Left lobe of liver (tissue), 2 donors: ENCODE data around the gene SLC22A4. TPM values are rescaled to one million over a fixed set of nuclear protein-coding genes. Genes with fewer than 3 reads are reported as not detected.
A peak's percentile ranks its signal among the peaks of the same experiment; 100 is the strongest.

Experiments
- ATAC-seq: fragments of 200-7000 bp; cut with Tn5 transposase; one replicate; pipeline ENCODE4 v1.9.1; 2020; ENCODE audit warnings: mild to moderate bottlenecking, moderate library complexity
- DNase-seq: peaks from one replicate; pipeline ENCODE4 v3.0.0-alpha.2; 2020; ENCODE audit warnings: low spot score
- total RNA-seq: library from RNA; stranded (reverse); gene quantifications from one replicate; pipeline ENCODE4 v1.2.1, GENCODE V29; 2021
- donor health status: DM: no; HTN: no; CAD: no; lungs with moderate emphysema.
- donor health status: DM: no; HTN: yes; CAD: no.

SLC22A4 gene
- total RNA-seq, 1 donor from 2014 or later, result 0.20 TPM

GRCh38 chr5:132323202-132323601 lies 29.0 kb downstream of the SLC22A4 start:
- no peak for DNase-seq
- no peak for ATAC-seq

GRCh38 chr5:132325691-132326090 lies 31.5 kb downstream of the SLC22A4 start:
- ATAC-seq (no peak), DNase-seq (no peak)

DNA sequence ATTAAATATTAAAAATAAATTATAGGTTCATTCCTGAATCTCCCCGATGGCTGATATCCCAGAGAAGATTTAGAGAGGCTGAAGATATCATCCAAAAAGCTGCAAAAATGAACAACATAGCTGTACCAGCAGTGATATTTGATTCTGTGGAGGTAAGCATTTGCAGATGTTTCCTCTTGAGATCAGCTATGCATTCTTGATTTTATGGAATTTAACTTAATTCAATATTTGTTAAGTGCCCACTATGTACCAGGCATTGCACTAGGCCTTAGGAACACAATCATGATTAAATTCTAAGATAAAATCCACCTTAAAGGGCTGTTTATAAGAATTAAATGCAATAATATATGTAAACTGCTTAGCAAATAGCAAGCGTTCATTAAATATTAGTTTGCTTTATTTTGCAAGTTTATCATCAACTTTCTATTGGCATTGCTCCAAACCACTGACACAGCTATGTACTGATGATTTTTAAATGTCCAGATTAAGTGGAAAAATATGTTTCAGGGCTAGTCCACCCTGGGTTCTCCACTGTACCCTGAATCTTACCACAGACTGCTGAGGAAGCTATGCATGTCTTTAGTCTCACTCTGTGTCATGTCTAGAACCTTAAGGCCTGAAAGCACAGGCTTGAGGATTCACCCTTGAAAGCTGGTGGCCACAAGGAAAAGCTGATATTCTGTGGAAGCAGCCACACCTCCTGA lies 33.2 kb downstream of the SLC22A4 start:
- DNase-seq, result no peak
- no peak for ATAC-seq

DNA sequence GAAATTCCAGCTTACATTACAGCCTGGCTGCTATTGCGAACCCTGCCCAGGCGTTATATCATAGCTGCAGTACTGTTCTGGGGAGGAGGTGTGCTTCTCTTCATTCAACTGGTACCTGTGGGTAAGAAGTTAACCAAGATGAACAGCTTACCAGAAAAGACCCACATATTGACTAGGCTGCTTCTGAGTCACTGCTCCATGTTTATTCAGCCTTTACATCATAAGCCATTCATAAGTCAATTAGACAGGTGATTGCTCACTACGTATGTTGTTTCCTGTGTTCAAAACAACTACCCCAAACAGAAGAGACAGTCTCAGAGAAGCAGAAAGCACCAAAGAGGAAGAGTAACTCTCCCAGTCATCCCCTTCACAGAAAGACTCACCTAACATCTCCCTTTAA lies 40.6 kb downstream of the SLC22A4 start:
- ATAC-seq, result no peak

DNA sequence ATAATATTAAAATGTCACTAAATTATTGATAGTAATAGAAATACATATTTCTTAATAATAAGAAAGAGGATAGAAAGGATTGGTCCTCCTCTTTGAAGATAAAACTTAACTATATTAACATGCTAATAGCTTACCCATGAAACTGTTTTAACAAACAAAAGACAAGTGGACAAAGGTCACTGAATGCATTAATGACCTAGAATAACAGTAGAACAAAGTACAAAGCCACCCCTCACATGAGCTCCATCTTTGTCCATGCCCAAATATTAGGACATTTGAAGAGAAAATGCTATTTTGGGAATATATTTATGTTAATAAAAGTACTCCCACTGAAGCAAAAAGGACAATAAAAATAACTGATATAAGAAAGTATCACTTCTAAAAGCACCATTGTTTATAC lies 41.2 kb downstream of the SLC22A4 start:
- ATAC-seq, result peak; percentile 73
- DNase-seq, result no peak

More for the DNA sequence above, 40.6 kb downstream of the SLC22A4 start:
- no peak for DNase-seq

GRCh38 chr5:132339502-132339901 lies 45.3 kb downstream of the SLC22A4 start:
- no peak for DNase-seq
- no peak for ATAC-seq

DNA sequence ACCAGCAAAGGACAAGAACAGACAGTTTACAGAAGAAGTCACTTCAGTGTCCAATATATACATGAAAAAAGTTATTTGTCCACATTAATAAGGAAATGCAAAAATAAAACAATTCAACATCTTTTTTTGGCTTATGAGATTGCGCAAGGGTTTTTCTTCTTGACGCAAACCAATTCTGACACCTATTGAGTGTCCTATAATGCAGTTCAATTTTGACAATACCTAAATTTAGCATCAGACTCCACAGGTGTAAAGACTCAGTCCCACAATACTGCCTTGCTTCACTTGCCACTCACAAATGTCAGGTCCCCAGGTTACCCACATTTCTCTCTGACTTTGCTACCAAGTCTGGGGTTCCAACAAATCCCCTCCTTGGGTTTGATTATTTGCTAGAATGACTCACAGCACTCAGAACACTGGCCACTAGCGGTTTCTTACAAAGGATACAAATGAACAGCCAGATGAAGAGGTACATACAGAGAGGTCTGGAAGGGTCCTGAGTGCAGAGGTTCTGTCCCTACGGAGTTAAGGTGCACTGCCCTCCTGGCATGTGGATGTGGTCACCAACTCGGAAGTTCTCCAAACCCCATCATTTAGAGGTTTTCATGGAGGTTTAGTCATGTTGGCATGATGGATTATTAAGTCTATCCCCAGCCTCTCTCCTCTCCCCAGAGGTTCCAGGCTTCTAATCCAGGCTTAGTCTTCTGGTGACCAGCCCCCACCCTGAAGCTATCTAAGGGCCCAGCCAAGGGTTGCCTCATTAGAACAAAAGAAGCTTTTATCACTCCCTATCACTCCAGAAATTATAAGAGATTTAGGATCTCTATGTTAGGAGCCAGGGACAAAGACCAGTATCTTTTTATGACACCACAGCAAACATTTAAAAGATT lies 48.3 kb downstream of the SLC22A4 start:
- ATAC-seq (no peak), DNase-seq (no peak)

DNA sequence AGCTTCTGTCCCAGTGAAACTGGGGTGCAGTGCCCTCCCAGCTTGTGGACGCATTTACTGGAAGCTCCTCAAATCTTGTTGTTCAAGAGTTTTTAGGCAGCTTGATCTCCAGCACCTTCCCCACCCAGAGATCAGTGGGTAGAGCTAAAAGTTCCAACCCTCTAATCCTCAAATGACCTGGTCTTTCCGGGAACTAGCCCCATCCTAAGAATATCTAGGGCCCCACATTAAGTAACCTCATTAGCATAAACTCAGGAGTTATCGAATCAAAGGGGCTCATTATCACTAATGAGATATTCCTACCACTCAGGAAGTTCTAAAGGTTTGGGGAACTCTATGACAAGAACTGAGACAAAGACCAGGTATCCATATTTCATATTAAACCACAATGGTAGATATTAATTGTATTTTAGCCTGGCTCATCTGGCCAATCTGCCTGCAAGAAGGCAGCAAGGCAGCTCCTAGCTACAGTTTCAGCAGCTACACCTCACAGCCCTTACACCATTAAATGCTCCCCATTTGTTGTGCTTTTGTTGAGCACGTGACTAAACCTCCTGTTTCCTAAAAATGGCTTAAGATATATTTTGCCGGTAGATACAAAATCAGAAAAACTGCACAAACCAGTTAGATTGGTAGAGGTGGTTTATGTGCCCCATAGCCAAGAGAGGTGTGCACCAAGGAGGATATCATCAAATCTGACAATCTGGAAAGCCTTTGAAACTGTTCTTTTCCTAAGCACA lies 50.8 kb downstream of the SLC22A4 start:
- ATAC-seq (no peak), DNase-seq (no peak)

DNA sequence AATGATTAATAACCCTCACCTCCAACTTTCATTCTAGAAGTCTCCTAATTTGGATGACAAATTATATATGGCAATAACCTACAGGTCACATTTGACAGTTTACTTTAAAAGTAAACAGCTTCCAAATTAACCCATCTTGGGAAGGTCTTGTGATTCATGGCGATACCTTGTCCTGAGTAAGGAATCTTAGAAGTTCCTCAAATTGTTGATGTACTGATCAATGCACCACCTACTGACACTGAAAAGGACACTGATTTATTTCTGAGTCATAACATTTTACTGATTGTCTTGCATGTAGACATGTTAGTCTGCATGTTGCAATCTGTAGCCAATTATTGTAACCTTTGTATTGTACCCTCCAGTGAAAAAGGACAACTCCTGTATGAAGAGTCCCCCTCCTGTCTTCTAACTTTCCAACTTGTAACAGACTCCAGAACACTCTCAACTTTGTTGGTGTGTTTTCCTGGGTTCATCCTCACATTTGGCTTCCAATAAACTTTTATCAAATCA lies 59.3 kb downstream of the SLC22A4 start:
- DNase-seq, result no peak
- peak; percentile 37 for ATAC-seq

GRCh38 chr5:132354381-132355139 lies 60.4 kb downstream of the SLC22A4 start:
- no peak for DNase-seq
- peak; percentile 48 for ATAC-seq

GRCh38 chr5:132355140-132355765 lies 61.1 kb downstream of the SLC22A4 start:
- ATAC-seq (no peak), DNase-seq (no peak)

GRCh38 chr5:132358775-132359174 lies 64.6 kb downstream of the SLC22A4 start:
- DNase-seq (no peak), ATAC-seq (no peak)

GRCh38 chr5:132362086-132362485 lies 67.9 kb downstream of the SLC22A4 start:
- ATAC-seq, result no peak
- no peak for DNase-seq

DNA sequence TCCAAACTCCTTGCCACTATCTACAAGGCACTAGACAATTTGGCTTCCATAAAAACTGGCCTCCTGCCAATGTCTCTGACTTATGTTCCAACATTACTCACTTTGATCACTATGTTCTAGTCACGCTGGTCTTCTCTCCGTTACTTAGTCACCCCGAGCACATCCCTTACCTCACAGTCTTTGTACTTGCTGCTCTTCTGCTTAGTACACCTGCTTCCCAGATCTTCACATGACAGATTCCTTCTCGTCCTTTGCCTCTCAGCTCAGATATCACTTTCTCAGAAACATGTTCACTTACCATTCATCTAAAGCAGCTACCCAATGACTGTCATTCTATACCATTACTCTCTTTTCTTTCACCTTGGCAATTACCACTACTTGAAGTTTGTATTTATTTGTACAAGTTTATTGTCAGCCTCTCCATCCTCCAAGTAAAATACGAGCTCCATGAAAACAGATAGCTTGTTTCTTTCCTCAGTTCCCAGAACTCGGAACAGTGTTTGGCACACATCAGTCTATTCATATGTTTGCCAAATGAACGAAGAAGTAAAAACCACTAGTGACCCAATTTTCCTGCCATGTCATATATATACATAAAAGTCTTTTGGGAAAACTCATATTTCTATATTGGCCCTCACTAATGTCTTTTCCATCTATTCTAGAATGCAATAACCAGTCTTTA lies 69.4 kb downstream of the SLC22A4 start:
- DNase-seq (no peak), ATAC-seq (peak; percentile 48)

- ATAC-seq (peak; percentile 78), DNase-seq (peak; percentile 58)
These were observed 70.1 kb downstream of the SLC22A4 start for GRCh38 chr5:132364319-132364718.

- no peak for DNase-seq
- no peak for ATAC-seq
These were observed 71.0 kb downstream of the SLC22A4 start for GRCh38 chr5:132365213-132365612.

DNA sequence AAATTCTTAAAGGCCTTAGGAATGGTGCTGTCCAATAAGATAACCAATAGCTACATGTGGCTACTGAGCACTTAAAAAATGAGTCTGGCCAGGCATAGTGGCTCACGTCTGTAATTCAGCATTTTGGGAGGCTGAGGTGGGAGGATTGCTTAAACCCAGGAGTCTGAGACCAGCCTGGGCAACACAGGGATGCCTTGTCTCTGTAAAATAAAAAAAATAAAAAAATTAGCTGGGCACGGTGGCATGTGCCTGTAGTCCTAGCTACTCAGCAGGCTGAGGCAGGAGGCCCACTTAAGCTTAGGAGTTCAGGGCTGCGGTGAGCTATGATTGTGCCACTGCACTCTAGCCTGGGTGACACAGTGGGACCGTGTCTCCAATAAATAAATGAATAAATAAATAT lies 74.0 kb downstream of the SLC22A4 start:
- no peak for ATAC-seq
- DNase-seq, result no peak

- ATAC-seq, result peak; percentile 3
- DNase-seq, result no peak
These were observed 74.8 kb downstream of the SLC22A4 start for GRCh38 chr5:132369007-132369473.

- peak; percentile 90 for DNase-seq
- ATAC-seq, result peak; percentile 91
These were observed 75.4 kb downstream of the SLC22A4 start, which contains the start of gene SLC22A5 for GRCh38 chr5:132369474-132370180. TSS of gene SLC22A5 (plus strand) at chr5:132369710. CDS start at chr5:132369973, 263 bp downstream.
